HepG2 (cell line): ENCODE results near the gene OTUD7B. TPM values are rescaled to one million over a fixed set of nuclear protein-coding genes. Genes with fewer than 3 reads are reported as not detected.

Experiments
- ATAC-seq: fragments of 200-7000 bp; cut with Tn5 transposase; 3 replicates; pipeline ENCODE4 v1.9.1; 2020; ENCODE audit warnings: mild to moderate bottlenecking, moderate library complexity
- BruUV-seq: library from RNA; stranded (reverse); fragments of 400-500 nt; replicated peaks from 2 replicates; lab custom pipeline; 2021; lab: Mats Ljungman, UMichigan
- CTCF ChIA-PET: fragments of 300-600 bp; formaldehyde crosslinking; extraction: SDS; loops from one replicate; lab custom pipeline; 2021; ENCODE audit warnings: low total read pairs, inconsistent platforms, low intra/inter-chr PET ratio; lab: Yijun Ruan, JAX
- POLR2A ChIA-PET: fragments of 350-600 bp; sonication (Branson Sonifier 250); formaldehyde crosslinking; loops from one replicate; lab custom pipeline; 2020; ENCODE audit warnings: antibody characterized with exemption, inconsistent platforms; lab: Yijun Ruan, JAX
- DNase-seq: peaks from one replicate; pipeline ENCODE4 v3.0.0-alpha.2; 2015; ENCODE audit warnings: low spot score
- FAIRE-seq: peaks from 3 replicates; lab custom pipeline; 2011; peaks lifted over from hg19 to GRCh38; lab: Jason Lieb, UNC
- H2AFZ ChIP-seq: one replicate; pipeline ENCODE4 v1.6.1; 2011; ENCODE audit warnings: low read length, inconsistent platforms
- H3K27ac ChIP-seq: fragments of 300-600 bp; 3 replicates; pipeline ENCODE4 v1.8.0; 2011; ENCODE audit warnings: mixed run types, mild to moderate bottlenecking, mixed read lengths, low read length, inconsistent platforms; ENCODE audit not compliant: insufficient read depth; ENCODE audit errors: extremely low read length
- H3K27me3 ChIP-seq, 2 experiments: fragments of 200-600 bp in 1 of 2; 2 replicates in 1 of 2; 3 replicates in 1 of 2; pipeline versions ENCODE4 v1.6.0 to v1.8.0; 2011; ENCODE audit warnings: low read length in 2 of 2, mild to moderate bottlenecking in 2 of 2, moderate library complexity in 2 of 2, inconsistent platforms in 1 of 2; ENCODE audit not compliant: insufficient read depth in 2 of 2, control insufficient read depth in 1 of 2
- H3K36me3 ChIP-seq, 2 experiments: fragments of 200-600 bp in 1 of 2; replicated peaks in 1 of 2; 2 replicates in 1 of 2; 3 replicates in 1 of 2; pipeline versions ENCODE4 v1.5.1 to v1.8.0; 2011; ENCODE audit warnings: low read length in 2 of 2, inconsistent platforms in 1 of 2; ENCODE audit not compliant: insufficient read depth in 2 of 2, control insufficient read depth in 1 of 2
- H3K4me1 ChIP-seq: 2 replicates; pipeline ENCODE4 v1.5.1; 2012; ENCODE audit warnings: low read length, inconsistent platforms; ENCODE audit not compliant: insufficient read depth
- H3K4me2 ChIP-seq: 2 replicates; pipeline ENCODE4 v1.6.0; 2011; ENCODE audit warnings: low read depth, low read length, inconsistent platforms
- H3K4me3 ChIP-seq, 3 experiments: fragments of 200-600 bp in 1 of 3; sonication (generic), shearing (Covaris generic) in 1 of 3; replicated peaks in 1 of 3; 2 replicates each; pipeline ENCODE4 v1.5.1; 2011 to 2016; ENCODE audit warnings: low read length in 3 of 3, inconsistent platforms in 2 of 3, low read depth in 2 of 3, mild to moderate bottlenecking in 2 of 3, control low read depth in 1 of 3, mixed read lengths in 1 of 3; ENCODE audit not compliant: insufficient read depth in 1 of 3
- H3K79me2 ChIP-seq: one replicate; pipeline ENCODE4 v1.6.1; 2011; ENCODE audit warnings: low read length, inconsistent platforms; ENCODE audit not compliant: insufficient read depth
- H3K9ac ChIP-seq: 2 replicates; pipeline ENCODE4 v1.6.0; 2011; ENCODE audit warnings: mild to moderate bottlenecking, low read depth, low read length, inconsistent platforms; ENCODE audit not compliant: insufficient read depth
- H3K9me3 ChIP-seq: 2 replicates; pipeline ENCODE4 v1.5.1; 2012; ENCODE audit warnings: mild to moderate bottlenecking, low read length
- H4K20me1 ChIP-seq: 2 replicates; pipeline ENCODE4 v1.6.0; 2011; ENCODE audit warnings: inconsistent platforms, mild to moderate bottlenecking, low read length, moderate library complexity; ENCODE audit not compliant: insufficient read depth
- ARID3A ChIP-seq: IDR thresholded peaks from 2 replicates; pipeline ENCODE4 v1.6.1; 2012; ENCODE audit warnings: low read depth, low read length, improper control_type of control experiment
- ATF6 ChIP-seq: sonication (generic); formaldehyde crosslinking; conservative IDR thresholded peaks from 2 replicates; pipeline ENCODE4 v1.4.0; 2020; ENCODE audit warnings: missing genetic modification reagents
- BRCA1 ChIP-seq: sonication (generic); formaldehyde crosslinking; IDR thresholded peaks from 2 replicates; pipeline ENCODE4 v1.4.0; 2020; ENCODE audit warnings: missing genetic modification reagents
- BRD4 ChIP-seq: sonication (generic); formaldehyde crosslinking; IDR thresholded peaks from 2 replicates; pipeline ENCODE4 v1.4.0; 2020; ENCODE audit warnings: missing genetic modification reagents
- RXRA ChIP-seq: sonication (generic); formaldehyde crosslinking; IDR thresholded peaks from 2 replicates; pipeline ENCODE4 v1.5.1; 2020; ENCODE audit warnings: missing genetic modification reagents
- TCF12 ChIP-seq, 2 experiments: fragments of 450-650 bp in 1 of 2; sonication (generic) in 1 of 2; formaldehyde crosslinking in 1 of 2; IDR thresholded peaks; 2 replicates each; pipeline versions ENCODE4 v1.6.1 to v1.8.0; 2017 to 2022; ENCODE audit warnings: antibody characterized with exemption in 1 of 2, mild to moderate bottlenecking in 1 of 2, missing genetic modification reagents in 1 of 2, moderate library complexity in 1 of 2
- ZNF230 ChIP-seq: sonication (generic); formaldehyde crosslinking; IDR thresholded peaks from 2 replicates; pipeline ENCODE4 v1.4.0; 2020; ENCODE audit warnings: mild to moderate bottlenecking, missing genetic modification reagents
- ZNF253 ChIP-seq: sonication (generic); formaldehyde crosslinking; IDR thresholded peaks from 2 replicates; pipeline ENCODE4 v1.8.0; 2022; ENCODE audit warnings: mild to moderate bottlenecking, missing genetic modification reagents, borderline replicate concordance
- ZNF274 ChIP-seq: sonication (generic); formaldehyde crosslinking; IDR thresholded peaks from 2 replicates; pipeline ENCODE4 v1.5.1; 2020; ENCODE audit warnings: mild to moderate bottlenecking, missing genetic modification reagents
- ZNF280B ChIP-seq: sonication (generic); formaldehyde crosslinking; IDR thresholded peaks from 2 replicates; pipeline ENCODE4 v1.5.0; 2020; ENCODE audit warnings: missing genetic modification reagents, mild to moderate bottlenecking, borderline replicate concordance
- ZNF329 ChIP-seq: sonication (generic); formaldehyde crosslinking; IDR thresholded peaks from 2 replicates; pipeline ENCODE4 v1.9.0; 2021; ENCODE audit warnings: low read depth, mild to moderate bottlenecking, missing genetic modification reagents
- WGBS: methylation state at CpG from one replicate; pipeline ENCODE4 v1.1.6; 2017; ENCODE audit warnings: low lambda C conversion rate; 5-methylcytosine and 5-hydroxymethylcytosine counted together
- in situ Hi-C: cut with HindIII; loops from 2 replicates; pipeline ENCODE4 v1.10.0; 2017; ENCODE audit warnings: low pct_unique_long_range_greater_than_20kb; ENCODE audit not compliant: extremely low pct_ligation_motif_present
- intact Hi-C: fragments of 100-400 bp; cut with micrococcal nuclease; formaldehyde crosslinking; loops from one replicate; pipeline ENCODE4 v1.10.0; 2022; ENCODE audit not compliant: unreplicated experiment
- polyA plus RNA-seq, 8 experiments: library from polyadenylated mRNA; depleted of rRNA in 3 of 8; stranded (reverse) in 7 of 8; unstranded in 1 of 8; fragments of >200 nt; fragmentation: Illumina TruSeq in 4 of 8; extraction: Trizol in 4 of 8; gene quantifications; 2 replicates each; pipeline versions ENCODE4 v1.2.1 to v1.2.3, GENCODE V29; 2011 to 2016; ENCODE audit warnings: low read depth in 4 of 8, missing spikeins in 1 of 8, mixed read lengths in 1 of 8; ENCODE audit not compliant: insufficient read depth in 1 of 8
- total RNA-seq, 5 experiments: library from RNA; depleted of rRNA; stranded (reverse); fragments of >200 nt; fragmentation: Illumina TruSeq; extraction: Trizol; gene quantifications; 2 replicates each; pipeline ENCODE4 v1.2.3, GENCODE V29; 2016; ENCODE audit warnings: low read depth in 1 of 5

The OTUD7B gene
- total and polyA plus RNA-seq, 2 of the 13 experiments (the other 11 are each of a cell fraction or from before 2014, with no cell fraction given): 5.1 to 11.2 TPM

GRCh38 chr1:149977345-149977744 is 33.2 kb downstream of the OTUD7B start:
- Histone ChIP-seq H3K79me2 (peaks cover 5% of the 10 kb centered on the region), H3K27ac (no peak overlapping the region), H3K36me3 (peaks cover 5 to 34% of the 10 kb centered on the region in 2 experiments), H3K4me1 (peaks cover 44% of the 10 kb centered on the region), H3K9ac (no peak overlapping the region), H3K27me3 (no peaks in the 10 kb centered on the region), H3K9me3 (no peaks in the 10 kb centered on the region), H3K4me3 (no peak overlapping the region), H4K20me1 (peaks cover 5% of the 10 kb centered on the region), H3K4me2 (no peak overlapping the region), H2AFZ (no peak overlapping the region)
- no peak for FAIRE-seq
- ChIA-PET CTCF (no interaction called here), POLR2A (no interaction called here)
- DNase-seq: no peak
- no peak for ATAC-seq
- WGBS: 100% methylated on average over 3 of the region's 3 CpGs
- no TSS peak for BruUV-seq
- intact Hi-C loops (loop anchor here (5.0 kb wide), 2 partner anchors 45 to 90 kb away; partner anchors contain the start of gene VPS45), in situ Hi-C loops (no loop called here)
- no peak for TF ChIP-seq RXRA (CRISPR knock-in tag)
- no peak for TF ChIP-seq BRCA1 (CRISPR knock-in tag)
- no peak for TF ChIP-seq ZNF274 (CRISPR knock-in tag)
- no peak for TF ChIP-seq ZNF230 (CRISPR knock-in tag)
- no peak for TF ChIP-seq ZNF253 (CRISPR knock-in tag)
- TF ChIP-seq ARID3A: no peak
- no peak for TF ChIP-seq ZNF329 (CRISPR knock-in tag)
- no peak for TF ChIP-seq ZNF280B
- TF ChIP-seq ATF6 (CRISPR knock-in tag): no peak
- no peak for TF ChIP-seq BRD4
- no peak for TF ChIP-seq TCF12 (IDR thresholded peaks at IDR 0.05)
- TF ChIP-seq TCF12 (CRISPR knock-in tag; IDR thresholded peaks at IDR 0.05): no peak
